Measurements from ENCODE around the gene NIPA2. TPM values are rescaled to one million over a fixed set of nuclear protein-coding genes. Genes with fewer than 3 reads are reported as not detected.

NIPA2 gene
- total RNA-seq, 2 donors from 2014 or later: 57.0 to 58.3 TPM

GRCh38 chr15:22808761-22809280, 29.6 kb upstream of the NIPA2 start:
- Histone ChIP-seq H3K27me3 (ENCODE audit: control insufficient read depth, insufficient read depth, low read length, poor library complexity, severe bottlenecking) (no peaks in the 10 kb centered on the region), H3K27ac (ENCODE audit: low read depth, low read length) (no peak overlapping the region), H3K36me3 (ENCODE audit: control insufficient read depth, insufficient read depth, low read length) (no peaks in the 10 kb centered on the region), H3K4me1 (ENCODE audit: control insufficient read depth, insufficient read depth, low read length) (no peaks in the 10 kb centered on the region), H3K9me3 (ENCODE audit: control insufficient read depth, low read length) (no peaks in the 10 kb centered on the region), H3K4me3 (ENCODE audit: low read length) (no peak overlapping the region), H3K9ac (ENCODE audit: extremely low read depth, low read length, poor library complexity, severe bottlenecking) (no peak overlapping the region)
- no peaks in the 10 kb centered on the region for H3K4me1 Mint-ChIP-seq
- no peak for TF ChIP-seq CTCF (conservative IDR thresholded peaks at IDR 0.05)
- H3K27ac Mint-ChIP-seq: no peak overlapping the region
- 94 to 100% methylated on average over 4 to 7 of the region's 7 CpGs for WGBS, 2 experiments (ENCODE audit: insufficient coverage in 1 of 2, insufficient read length in 1 of 2)
- no peak for DNase-seq
- peaks cover 18% of the 10 kb centered on the region for H3K36me3 Mint-ChIP-seq (ENCODE audit: low read depth)
- H3K4me3 Mint-ChIP-seq: no peak overlapping the region
- no peaks in the 10 kb centered on the region for H3K27me3 Mint-ChIP-seq (ENCODE audit: insufficient read depth)
- no peaks in the 10 kb centered on the region for H3K9me3 Mint-ChIP-seq

GRCh38 chr15:22810033-22810852, 28.2 kb upstream of the NIPA2 start:
- H3K27ac ChIP-seq (ENCODE audit: low read depth, low read length): no peak overlapping the region
- WGBS, 2 experiments (ENCODE audit: insufficient coverage in 1 of 2, insufficient read length in 1 of 2): 90 to 96% methylated on average over 7 to 10 of the region's 10 CpGs
- H3K36me3 ChIP-seq (ENCODE audit: control insufficient read depth, insufficient read depth, low read length): no peaks in the 10 kb centered on the region
- Mint-ChIP-seq H3K36me3 (ENCODE audit: low read depth) (peaks cover 25% of the 10 kb centered on the region), H3K27ac (no peak overlapping the region), H3K4me1 (no peaks in the 10 kb centered on the region), H3K4me3 (no peak overlapping the region), H3K27me3 (ENCODE audit: insufficient read depth) (no peaks in the 10 kb centered on the region), H3K9me3 (no peaks in the 10 kb centered on the region)
- no peak for DNase-seq
- no peaks in the 10 kb centered on the region for H3K27me3 ChIP-seq (ENCODE audit: control insufficient read depth, insufficient read depth, low read length, poor library complexity, severe bottlenecking)
- H3K4me3 ChIP-seq (ENCODE audit: low read length): no peak overlapping the region
- no peak overlapping the region for H3K9ac ChIP-seq (ENCODE audit: extremely low read depth, low read length, poor library complexity, severe bottlenecking)
- no peak for TF ChIP-seq CTCF (conservative IDR thresholded peaks at IDR 0.05)
- no peaks in the 10 kb centered on the region for H3K4me1 ChIP-seq (ENCODE audit: control insufficient read depth, insufficient read depth, low read length)
- no peaks in the 10 kb centered on the region for H3K9me3 ChIP-seq (ENCODE audit: control insufficient read depth, low read length)

- Mint-ChIP-seq H3K27me3 (ENCODE audit: insufficient read depth) (no peaks in the 10 kb centered on the region), H3K9me3 (no peaks in the 10 kb centered on the region), H3K4me3 (no peak overlapping the region), H3K27ac (no peak overlapping the region), H3K36me3 (ENCODE audit: low read depth) (peaks cover 30% of the 10 kb centered on the region), H3K4me1 (no peaks in the 10 kb centered on the region)
- Histone ChIP-seq H3K27ac (ENCODE audit: low read depth, low read length) (no peak overlapping the region), H3K27me3 (ENCODE audit: control insufficient read depth, insufficient read depth, low read length, poor library complexity, severe bottlenecking) (no peaks in the 10 kb centered on the region), H3K36me3 (ENCODE audit: control insufficient read depth, insufficient read depth, low read length) (no peaks in the 10 kb centered on the region), H3K4me1 (ENCODE audit: control insufficient read depth, insufficient read depth, low read length) (no peaks in the 10 kb centered on the region), H3K9me3 (ENCODE audit: control insufficient read depth, low read length) (no peaks in the 10 kb centered on the region), H3K4me3 (ENCODE audit: low read length) (no peak overlapping the region), H3K9ac (ENCODE audit: extremely low read depth, low read length, poor library complexity, severe bottlenecking) (no peak overlapping the region)
- DNase-seq: no peak
- no peak for TF ChIP-seq CTCF (conservative IDR thresholded peaks at IDR 0.05)
- 88 to 93% methylated on average over 4 to 8 of the region's 8 CpGs for WGBS, 2 experiments (ENCODE audit: insufficient coverage in 1 of 2, insufficient read length in 1 of 2)
Observed at GRCh38 chr15:22810853-22811338, 27.6 kb upstream of the NIPA2 start.
